ENCODE data around the gene IFFO2. TPM values are rescaled to one million over a fixed set of nuclear protein-coding genes. Genes with fewer than 3 reads are reported as not detected.

IFFO2 gene
- total and polyA plus RNA-seq, 4 donors, result 0.88 to 7.4 (median 3.0) TPM

GRCh38 chr1:18943914-18944572 lies 12.4 kb downstream of the IFFO2 start:
- no peak overlapping the region for H3K4me3 ChIP-seq (ENCODE audit: low read depth in 1 of 3, low read length in 3 of 3)
- H3K27ac ChIP-seq (ENCODE audit: low read depth in 1 of 2, low read length in 2 of 2), result no peak overlapping the region
- no peaks in the 10 kb centered on the region for H3K27me3 ChIP-seq (ENCODE audit: control insufficient read depth in 4 of 4, insufficient read depth in 4 of 4, low read length in 3 of 4)
- 95% methylated on average over 9 of the region's 9 CpGs for WGBS
- H3K9me3 ChIP-seq (ENCODE audit: control insufficient read depth in 4 of 4, low read length in 3 of 4), result no peaks in the 10 kb centered on the region
- TF ChIP-seq EGR1 (IDR thresholded peaks at IDR 0.05; ENCODE audit: low read depth in 2 of 2), result no peak
- TF ChIP-seq CTCF (IDR thresholded peaks at IDR 0.05; ENCODE audit: low read depth, low read length, missing input control), result no peak
- TF ChIP-seq FOXA2 (IDR thresholded peaks at IDR 0.05), result no peak
- TF ChIP-seq HNF4G (IDR thresholded peaks at IDR 0.05), result no peak
- no peak for TF ChIP-seq JUND (IDR thresholded peaks at IDR 0.05)
- TF ChIP-seq ZBTB33 (IDR thresholded peaks at IDR 0.05), result no peak
- no peak for TF ChIP-seq FOXA1 (IDR thresholded peaks at IDR 0.05)
- TF ChIP-seq SP1 (IDR thresholded peaks at IDR 0.05), result no peak
- no peak for TF ChIP-seq ATF3 (IDR thresholded peaks at IDR 0.05)
- TF ChIP-seq YY1 (IDR thresholded peaks at IDR 0.05), result no peak
- no peak for TF ChIP-seq RAD21 (IDR thresholded peaks at IDR 0.05)
- no peak for DNase-seq (ENCODE audit: low spot score)
- no peaks in the 10 kb centered on the region for H3K36me3 ChIP-seq (ENCODE audit: control insufficient read depth in 4 of 4, insufficient read depth in 3 of 4, low read depth in 1 of 4, low read length in 3 of 4)
- no peak overlapping the region for H3K9ac ChIP-seq (ENCODE audit: low read depth in 1 of 2, low read length in 2 of 2)
- H3K4me1 ChIP-seq (ENCODE audit: control insufficient read depth in 4 of 4, insufficient read depth in 4 of 4, low read length in 3 of 4), result peaks cover 8 to 38% (median 18%) of the 10 kb centered on the region in 4 donors

- H3K4me1 ChIP-seq (ENCODE audit: control insufficient read depth in 4 of 4, insufficient read depth in 4 of 4, low read length in 3 of 4), result peaks cover under 1 to 29% (median 10%) of the 10 kb centered on the region in 4 donors
- H3K36me3 ChIP-seq (ENCODE audit: control insufficient read depth in 4 of 4, insufficient read depth in 3 of 4, low read depth in 1 of 4, low read length in 3 of 4), result no peaks in the 10 kb centered on the region
- no peak for TF ChIP-seq HNF4G (IDR thresholded peaks at IDR 0.05)
- no peak for TF ChIP-seq YY1 (IDR thresholded peaks at IDR 0.05)
- TF ChIP-seq CTCF (IDR thresholded peaks at IDR 0.05; ENCODE audit: low read depth, low read length, missing input control), result no peak
- TF ChIP-seq HNF4A (conservative IDR thresholded peaks at IDR 0.05), result no peak
- no peak for TF ChIP-seq ATF3 (IDR thresholded peaks at IDR 0.05)
- no peak for TF ChIP-seq SP1 (IDR thresholded peaks at IDR 0.05)
- no peak for TF ChIP-seq NR2F2 (IDR thresholded peaks at IDR 0.05)
- no peak for TF ChIP-seq REST (IDR thresholded peaks at IDR 0.05)
- TF ChIP-seq JUND (IDR thresholded peaks at IDR 0.05), result no peak
- no peak for TF ChIP-seq GABPA (IDR thresholded peaks at IDR 0.05 in 1 of 2, conservative IDR thresholded peaks at IDR 0.05 in 1 of 2)
- TF ChIP-seq FOXA2 (IDR thresholded peaks at IDR 0.05), result no peak
- no peak for TF ChIP-seq FOXA1 (IDR thresholded peaks at IDR 0.05)
- no peak for TF ChIP-seq EGR1 (IDR thresholded peaks at IDR 0.05; ENCODE audit: low read depth in 2 of 2)
- no peak for TF ChIP-seq ZBTB33 (IDR thresholded peaks at IDR 0.05)
- TF ChIP-seq RXRA (IDR thresholded peaks at IDR 0.05), result no peak
- no peak for TF ChIP-seq TAF1 (conservative IDR thresholded peaks at IDR 0.05)
- no peak for TF ChIP-seq MAX (IDR thresholded peaks at IDR 0.05)
- TF ChIP-seq RAD21 (IDR thresholded peaks at IDR 0.05), result no peak
- DNase-seq (ENCODE audit: low spot score), result no peak
- WGBS, result 98% methylated on average over 4 of the region's 4 CpGs
- no peaks in the 10 kb centered on the region for H3K27me3 ChIP-seq (ENCODE audit: control insufficient read depth in 4 of 4, insufficient read depth in 4 of 4, low read length in 3 of 4)
- no peaks in the 10 kb centered on the region for H3K9me3 ChIP-seq (ENCODE audit: control insufficient read depth in 4 of 4, low read length in 3 of 4)
- H3K27ac ChIP-seq (ENCODE audit: low read depth in 1 of 2, low read length in 2 of 2), result no peak overlapping the region
- no peak overlapping the region for H3K9ac ChIP-seq (ENCODE audit: low read depth in 1 of 2, low read length in 2 of 2)
- H3K4me3 ChIP-seq (ENCODE audit: low read depth in 1 of 3, low read length in 3 of 3), result no peak overlapping the region
Observed at GRCh38 chr1:18943162-18943561, 13.3 kb downstream of the IFFO2 start.

Data from liver (tissue), 9 donors.